K562 (cell line): ENCODE results near the gene LAMC1. TPM values are rescaled to one million over a fixed set of nuclear protein-coding genes. Genes with fewer than 3 reads are reported as not detected.

Experiments used
- ATAC-seq: fragments of 200-7000 bp; cut with Tn5 transposase; 3 replicates; pipeline ENCODE4 v1.9.1; 2020; ENCODE audit warnings: moderate library complexity
- BruUV-seq: library from RNA; stranded (reverse); fragments of 400-500 nt; replicated peaks from 2 replicates; lab custom pipeline; 2021; lab: Mats Ljungman, UMichigan
- CTCF ChIA-PET: fragments of 300-600 bp; formaldehyde crosslinking; extraction: SDS; loops from one replicate; lab custom pipeline; 2021; ENCODE audit warnings: low intra/inter-chr PET ratio; lab: Yijun Ruan, JAX
- POLR2A ChIA-PET: fragments of 300-600, 350-650 bp; sonication (Branson Sonifier 250); formaldehyde crosslinking; extraction: SDS; loops from one replicate; lab custom pipeline; 2021; ENCODE audit warnings: antibody characterized with exemption, inconsistent platforms; lab: Yijun Ruan, JAX
- DNase-seq, 4 experiments: peaks; one replicate each; pipeline versions ENCODE4 v3.0.0 to v3.0.0-alpha.2; 2011 to 2018; ENCODE audit warnings: low spot score in 3 of 4, mixed read lengths in 3 of 4; ENCODE audit errors: extremely low read depth in 1 of 4
- FAIRE-seq: peaks from 2 replicates; lab custom pipeline; 2011; peaks lifted over from hg19 to GRCh38; lab: Jason Lieb, UNC
- H2AFZ ChIP-seq: 2 replicates; pipeline ENCODE4 v1.6.0; 2011; ENCODE audit warnings: low read depth, low read length, control low read depth, inconsistent platforms
- H3K27ac ChIP-seq: fragments of 200-600 bp; 3 replicates; pipeline ENCODE4 v1.8.0; 2011; ENCODE audit warnings: low read depth, mild to moderate bottlenecking, control low read depth, inconsistent platforms, low read length, moderate library complexity, mixed read lengths; ENCODE audit errors: extremely low read depth
- H3K27me3 ChIP-seq, 2 experiments: fragments of 300-600 bp in 1 of 2; 2 replicates in 1 of 2; 3 replicates in 1 of 2; pipeline versions ENCODE4 v1.6.0 to v1.8.0; 2011; ENCODE audit warnings: inconsistent platforms in 2 of 2, low read length in 2 of 2, mild to moderate bottlenecking in 1 of 2, mixed read lengths in 1 of 2, moderate library complexity in 1 of 2; ENCODE audit not compliant: control insufficient read depth in 2 of 2, insufficient read depth in 2 of 2
- H3K36me3 ChIP-seq: fragments of 300-600 bp; 3 replicates; pipeline ENCODE4 v1.8.0; 2011; ENCODE audit warnings: mild to moderate bottlenecking, low read length, inconsistent platforms; ENCODE audit not compliant: control insufficient read depth, insufficient read depth
- H3K4me1 ChIP-seq, 2 experiments: fragments of 200-600 bp in 1 of 2; replicated peaks in 1 of 2; 2 replicates in 1 of 2; 3 replicates in 1 of 2; pipeline versions ENCODE4 v1.5.1 to v1.8.0; 2011; ENCODE audit warnings: inconsistent platforms in 2 of 2, low read length in 2 of 2, mild to moderate bottlenecking in 1 of 2, mixed read lengths in 1 of 2, moderate library complexity in 1 of 2; ENCODE audit not compliant: control insufficient read depth in 2 of 2, insufficient read depth in 2 of 2
- H3K4me2 ChIP-seq: 2 replicates; pipeline ENCODE4 v1.6.1; 2011; ENCODE audit warnings: low read length, control low read depth, inconsistent platforms, mixed read lengths; ENCODE audit not compliant: insufficient read depth
- H3K4me3 ChIP-seq: fragments of 200-600 bp; sonication (generic), shearing (Covaris generic); 2 replicates; pipeline ENCODE4 v1.5.1; 2016; ENCODE audit warnings: control low read depth, inconsistent platforms
- H3K79me2 ChIP-seq: fragments of 200-600 bp; 3 replicates; pipeline ENCODE4 v1.8.0; 2011; ENCODE audit warnings: low read length, inconsistent platforms; ENCODE audit not compliant: control insufficient read depth, insufficient read depth
- H3K9ac ChIP-seq, 2 experiments: 2 replicates each; pipeline versions ENCODE4 v1.6.0 to v1.6.1; 2011; ENCODE audit warnings: low read depth in 2 of 2, low read length in 2 of 2, control low read depth in 1 of 2, inconsistent platforms in 1 of 2, mild to moderate bottlenecking in 1 of 2, mixed read lengths in 1 of 2; ENCODE audit not compliant: insufficient read depth in 1 of 2
- H3K9me1 ChIP-seq: one replicate; pipeline ENCODE4 v1.6.0; 2011; ENCODE audit warnings: inconsistent platforms, mild to moderate bottlenecking, low read length, moderate library complexity; ENCODE audit not compliant: control insufficient read depth, insufficient read depth
- H3K9me3 ChIP-seq: replicated peaks from 2 replicates; pipeline ENCODE4 v1.5.1; 2011; ENCODE audit warnings: low read depth, low read length, inconsistent platforms; ENCODE audit not compliant: control insufficient read depth, insufficient read depth
- H4K20me1 ChIP-seq: replicated peaks from 2 replicates; pipeline ENCODE4 v1.6.1; 2011; ENCODE audit warnings: low read length, inconsistent platforms, mixed read lengths; ENCODE audit not compliant: control insufficient read depth, insufficient read depth
- ATF2 ChIP-seq: sonication (generic); formaldehyde crosslinking; IDR thresholded peaks from 2 replicates; pipeline ENCODE4 v1.8.1; 2022; ENCODE audit warnings: missing genetic modification reagents
- CREM ChIP-seq: IDR thresholded peaks from 2 replicates; pipeline ENCODE4 v1.6.1; 2014; ENCODE audit warnings: antibody characterized with exemption, low read depth
- E2F3 ChIP-seq: fragments of 250-450 bp; sonication (Bioruptor Pico); IDR thresholded peaks from 2 replicates; pipeline ENCODE4 v1.4.0; 2020; ENCODE audit warnings: mild to moderate bottlenecking
- FUS ChIP-seq: fragments of 200-400 bp; formaldehyde crosslinking; optimal IDR thresholded peaks from 2 replicates; pipeline ENCODE3; 2017; ENCODE audit warnings: low read depth, low read length
- GTF3C2 ChIP-seq: IDR thresholded peaks from 3 replicates; pipeline ENCODE4 v1.6.1; 2011; ENCODE audit warnings: borderline replicate concordance, mild to moderate bottlenecking, moderate library complexity; ENCODE audit not compliant: insufficient read length; ENCODE audit errors: extremely low read depth
- HCFC1 ChIP-seq: IDR thresholded peaks from 2 replicates; pipeline ENCODE4 v1.6.1; 2012; ENCODE audit warnings: low read depth, low read length, improper control_type of control experiment
- HDGF ChIP-seq: fragments of 450-650 bp; IDR thresholded peaks from 2 replicates; pipeline ENCODE4 v1.6.1; 2016
- KLF1 ChIP-seq: fragments of 450-650 bp; IDR thresholded peaks from 2 replicates; pipeline ENCODE4 v1.6.1; 2016; ENCODE audit warnings: missing genetic modification characterization, missing compliant biosample characterization
- KLF16 ChIP-seq: IDR thresholded peaks from 2 replicates; pipeline ENCODE4 v1.6.1; 2016; ENCODE audit warnings: antibody characterized with exemption
- NELFE ChIP-seq: IDR thresholded peaks from 2 replicates; pipeline ENCODE4 v1.6.1; 2011; ENCODE audit warnings: mild to moderate bottlenecking; ENCODE audit not compliant: insufficient read depth, insufficient read length
- NR2C1 ChIP-seq, 2 experiments: fragments of 450-650 bp; IDR thresholded peaks; 2 replicates each; pipeline ENCODE4 v1.6.1; 2017; ENCODE audit warnings: mild to moderate bottlenecking in 2 of 2, antibody characterized with exemption in 1 of 2, inconsistent platforms in 1 of 2, missing compliant biosample characterization in 1 of 2, missing genetic modification characterization in 1 of 2
- NR2C2 ChIP-seq, 2 experiments: fragments of 200-800 bp in 1 of 2; sonication (Bioruptor generic) in 1 of 2; sonication (generic) in 1 of 2; formaldehyde crosslinking in 1 of 2; IDR thresholded peaks; 2 replicates each; pipeline versions ENCODE4 v1.6.1 to v1.8.0; 2016 to 2022; ENCODE audit warnings: mild to moderate bottlenecking in 1 of 2, missing compliant biosample characterization in 1 of 2, missing genetic modification characterization in 1 of 2, missing genetic modification reagents in 1 of 2
- POLR3A ChIP-seq: IDR thresholded peaks from 2 replicates; pipeline ENCODE4 v1.6.1; 2011; ENCODE audit warnings: borderline replicate concordance, mild to moderate bottlenecking, moderate library complexity; ENCODE audit not compliant: insufficient read length, insufficient read depth; ENCODE audit errors: extremely low read depth
- SPI1 ChIP-seq: IDR thresholded peaks from 2 replicates; pipeline ENCODE4 v1.6.1; 2011; ENCODE audit warnings: low read depth, low read length, control low read depth, borderline replicate concordance
- SRF ChIP-seq, 2 experiments: fragments of 250-450, 450-650 bp in 1 of 2; sonication (Bioruptor Pico) in 1 of 2; sonication (generic) in 1 of 2; formaldehyde crosslinking; IDR thresholded peaks; 2 replicates each; pipeline versions ENCODE4 v1.5.0 to v1.5.1; 2020 to 2022; ENCODE audit warnings: mild to moderate bottlenecking in 1 of 2, missing genetic modification reagents in 1 of 2
- TRIM24 ChIP-seq, 2 experiments: fragments of 450-650 bp; IDR thresholded peaks; 2 replicates each; pipeline ENCODE4 v1.6.1; 2016
- WHSC1 ChIP-seq: IDR thresholded peaks from one replicate; pipeline ENCODE4 v1.6.1; 2012; ENCODE audit warnings: low read length, control low read depth, inconsistent platforms
- ZBTB17 ChIP-seq: fragments of 450-650 bp; formaldehyde crosslinking; IDR thresholded peaks from 2 replicates; pipeline ENCODE4 v1.4.0; 2020; ENCODE audit warnings: mild to moderate bottlenecking
- WGBS: fragments of 100-300 bp; shearing (Covaris generic); methylation state at CpG from one replicate; pipeline ENCODE4 v1.1.6; 2016; ENCODE audit warnings: low coverage, mixed read lengths; ENCODE audit not compliant: insufficient coverage; ENCODE audit errors: missing lambda C conversion rate; 5-methylcytosine and 5-hydroxymethylcytosine counted together
- in situ Hi-C: fragments of 300-500 bp; cut with MboI; formaldehyde crosslinking; loops from 4 replicates; pipeline ENCODE4 v1.15.0; 2018; ENCODE audit warnings: inconsistent platforms, mixed read lengths
- intact Hi-C: fragments of 100-400 bp; cut with micrococcal nuclease; formaldehyde crosslinking; loops from 2 replicates; pipeline ENCODE4 v1.14.2; 2022
- polyA plus RNA-seq, 8 experiments: library from polyadenylated mRNA; depleted of rRNA in 4 of 8; stranded (reverse) in 5 of 8; unstranded in 3 of 8; fragments of >200 nt; fragmentation: Nextera tagmentation in 2 of 8; fragmentation: Illumina TruSeq in 1 of 8; extraction: Ambion mirVana in 2 of 8; extraction: Trizol in 1 of 8; gene quantifications; 2 replicates each; pipeline versions ENCODE4 v1.2.1 to v1.2.3, GENCODE V29; 2011 to 2014; ENCODE audit warnings: inconsistent platforms in 1 of 8, missing spikeins in 1 of 8
- total RNA-seq, 7 experiments: library from RNA; depleted of rRNA in 6 of 7; stranded (reverse); fragments of >200 nt in 6 of 7; fragmentation: Illumina TruSeq in 2 of 7; extraction: Trizol in 2 of 7; gene quantifications; 2 replicates each; pipeline versions ENCODE4 v1.2.1 to v1.2.3, GENCODE V29; 2011 to 2021; ENCODE audit warnings: low replicate concordance in 1 of 7

Gene LAMC1
- total and polyA plus RNA-seq, 9 of the 15 experiments (the other 6 are each of a cell fraction or from before 2014, with no cell fraction given), result 0.07 to 0.71 (median 0.13) TPM; not detected in 2

GRCh38 chr1:182993746-182994145, 29.5 kb upstream of the LAMC1 start (continued):
- TF ChIP-seq GTF3C2, result no peak
- TF ChIP-seq KLF16, result no peak
- TF ChIP-seq HDGF, result no peak
- no peak for TF ChIP-seq E2F3
- TF ChIP-seq ATF2 (CRISPR knock-in tag), result no peak
- TF ChIP-seq FUS, result no peak
- TF ChIP-seq, all 486 proteins: peak for 0

GRCh38 chr1:182995894-182996293, 27.3 kb upstream of the LAMC1 start:
- no peaks in the 10 kb centered on the region for H3K4me1 ChIP-seq
- no peak overlapping the region for H3K27ac ChIP-seq
- no peak for TF ChIP-seq KLF1
- TF ChIP-seq SRF (CRISPR knock-in tag; IDR thresholded peaks at IDR 0.05), result peak in 1 of 2 experiments; percentile 82; a peak in 1 of 4 replicates
- no peak for TF ChIP-seq WHSC1
- TF ChIP-seq ZBTB17 (CRISPR knock-in tag), result no peak
- TF ChIP-seq HCFC1, result peak; percentile 43; the same call in 1 of the 2 replicates
- no peak for TF ChIP-seq SPI1
- TF ChIP-seq POLR3A, result no peak
- TF ChIP-seq NR2C2 (CRISPR knock-in tag; IDR thresholded peaks at IDR 0.05), result no peak
- TF ChIP-seq NR2C2 (tag; IDR thresholded peaks at IDR 0.05), result peak; percentile 89
- no peak for TF ChIP-seq TRIM24 (IDR thresholded peaks at IDR 0.05)
- TF ChIP-seq CREM, result peak; percentile 28; the same call in 1 of the 2 replicates
- peak; percentile 83 for TF ChIP-seq NR2C1 (IDR thresholded peaks at IDR 0.05)
- TF ChIP-seq NR2C1 (tag; IDR thresholded peaks at IDR 0.05), result peak; percentile 88
- TF ChIP-seq NELFE, result no peak
- no peaks in the 10 kb centered on the region; a peak in 1 of 5 replicates for H3K27me3 ChIP-seq
- H3K36me3 ChIP-seq, result no peaks in the 10 kb centered on the region
- no peak; the same call in 2 of the 3 replicates for ATAC-seq
- no peaks in the 10 kb centered on the region for H3K79me2 ChIP-seq
- FAIRE-seq, result no peak
- 0% methylated on average over 4 of the region's 4 CpGs for WGBS
- intact Hi-C loops, result no loop called here
- H3K4me2 ChIP-seq, result no peak overlapping the region
- H2AFZ ChIP-seq, result no peak overlapping the region
- BruUV-seq, result no TSS peak
- H3K4me3 ChIP-seq, result no peak overlapping the region
- no peak for DNase-seq
- H4K20me1 ChIP-seq, result no peaks in the 10 kb centered on the region
- CTCF ChIA-PET, result no interaction called here
- POLR2A ChIA-PET, result interaction anchor here (1.2 kb wide), 1 partner anchor 27 kb away, joined by 3 read pairs; no protein-coding TSS in a partner anchor
- no peaks in the 10 kb centered on the region for H3K9me3 ChIP-seq
- H3K9me1 ChIP-seq, result no peaks in the 10 kb centered on the region
- in situ Hi-C loops, result no loop called here
- H3K9ac ChIP-seq, result no peak overlapping the region
